GM23248 (cell line): ENCODE measurements around the gene OPRL1. TPM values are rescaled to one million over a fixed set of nuclear protein-coding genes. Genes with fewer than 3 reads are reported as not detected.

Experiments
- DNase-seq: peaks from one replicate; pipeline ENCODE4 v3.0.0-alpha.2; 2015
- H2AFZ ChIP-seq: fragments of 200-600 bp; sonication (generic); 2 replicates; pipeline ENCODE4 v1.6.1; 2016; ENCODE audit warnings: antibody characterized with exemption
- H3F3A ChIP-seq: fragments of 200-600 bp; sonication (generic); 2 replicates; pipeline ENCODE4 v1.6.1; 2016; ENCODE audit warnings: mild to moderate bottlenecking, antibody characterized with exemption, mixed run types; ENCODE audit not compliant: insufficient read depth
- H3K27ac ChIP-seq: fragments of 200-600 bp; sonication (generic); 2 replicates; pipeline ENCODE4 v1.5.1; 2016; ENCODE audit warnings: mild to moderate bottlenecking
- H3K27me3 ChIP-seq: fragments of 200-600 bp; sonication (generic); replicated peaks from 2 replicates; pipeline ENCODE4 v1.6.1; 2016; ENCODE audit warnings: mild to moderate bottlenecking; ENCODE audit not compliant: insufficient read depth
- H3K36me3 ChIP-seq: fragments of 200-600 bp; sonication (generic); 2 replicates; pipeline ENCODE4 v1.6.1; 2016; ENCODE audit warnings: low read depth, mild to moderate bottlenecking
- H3K4me1 ChIP-seq: fragments of 200-600 bp; sonication (generic); 2 replicates; pipeline ENCODE4 v1.6.1; 2016; ENCODE audit warnings: mild to moderate bottlenecking; ENCODE audit not compliant: insufficient read depth
- H3K4me2 ChIP-seq: fragments of 200-600 bp; sonication (generic); one replicate; pipeline ENCODE4 v1.6.1; 2016; ENCODE audit warnings: mild to moderate bottlenecking; ENCODE audit not compliant: unreplicated experiment
- H3K4me3 ChIP-seq: fragments of 200-600 bp; sonication (generic); 2 replicates; pipeline ENCODE4 v1.5.1; 2016; ENCODE audit warnings: mild to moderate bottlenecking
- H3K79me2 ChIP-seq: fragments of 200-600 bp; sonication (generic); 2 replicates; pipeline ENCODE4 v1.6.1; 2016; ENCODE audit warnings: mild to moderate bottlenecking; ENCODE audit not compliant: insufficient read depth
- H3K9ac ChIP-seq: fragments of 200-600 bp; sonication (generic); 2 replicates; pipeline ENCODE4 v1.6.1; 2016; ENCODE audit warnings: mild to moderate bottlenecking
- H3K9me2 ChIP-seq: fragments of 200-600 bp; sonication (generic); 2 replicates; pipeline ENCODE4 v1.6.1; 2016; ENCODE audit warnings: mixed run types, mild to moderate bottlenecking, moderate library complexity; ENCODE audit not compliant: insufficient read depth
- H3K9me3 ChIP-seq: fragments of 200-600 bp; sonication (generic); one replicate; pipeline ENCODE4 v1.6.1; 2017; ENCODE audit warnings: low read depth
- H4K20me1 ChIP-seq: fragments of 200-600 bp; sonication (generic); 2 replicates; pipeline ENCODE4 v1.6.0; 2016; ENCODE audit not compliant: insufficient read depth
- EZH2 ChIP-seq: fragments of 200-600 bp; sonication (generic); IDR thresholded peaks from 2 replicates; pipeline ENCODE4 v1.6.1; 2018; ENCODE audit warnings: antibody characterized with exemption, mild to moderate bottlenecking; ENCODE audit not compliant: insufficient read depth, poor library complexity, severe bottlenecking
- EZH2phosphoT487 ChIP-seq: fragments of 200-600 bp; sonication (generic); IDR thresholded peaks from 2 replicates; pipeline ENCODE4 v1.6.1; 2018; ENCODE audit warnings: antibody characterized with exemption, moderate library complexity, mild to moderate bottlenecking, low read depth; ENCODE audit not compliant: insufficient read depth
- WGBS, 2 experiments: methylation state at CpG; one replicate each; pipeline ENCODE4 v1.1.6; 2015 to 2017; ENCODE audit warnings: low lambda C conversion rate in 2 of 2, low coverage in 1 of 2; ENCODE audit errors: missing lambda C conversion rate in 2 of 2; 5-methylcytosine and 5-hydroxymethylcytosine counted together
- in situ Hi-C: fragments of 300-500 bp; cut with MboI; formaldehyde crosslinking; loops from 2 replicates; pipeline ENCODE4 v1.15.0; 2020
- polyA plus RNA-seq: library from polyadenylated mRNA; unstranded; fragments of >200 nt; fragmentation: Nextera tagmentation; extraction: Ambion mirVana; gene quantifications from 2 replicates; pipeline ENCODE4 v1.2.1, GENCODE V29; 2016
- total RNA-seq: library from RNA; depleted of rRNA; stranded (reverse); fragments of >200 nt; shearing (Covaris generic); gene quantifications from 2 replicates; pipeline ENCODE4 v1.2.3, GENCODE V29; 2014

Gene OPRL1
- total and polyA plus RNA-seq, 2 experiments from 2014 or later: 0.35 to 0.86 TPM

DNA sequence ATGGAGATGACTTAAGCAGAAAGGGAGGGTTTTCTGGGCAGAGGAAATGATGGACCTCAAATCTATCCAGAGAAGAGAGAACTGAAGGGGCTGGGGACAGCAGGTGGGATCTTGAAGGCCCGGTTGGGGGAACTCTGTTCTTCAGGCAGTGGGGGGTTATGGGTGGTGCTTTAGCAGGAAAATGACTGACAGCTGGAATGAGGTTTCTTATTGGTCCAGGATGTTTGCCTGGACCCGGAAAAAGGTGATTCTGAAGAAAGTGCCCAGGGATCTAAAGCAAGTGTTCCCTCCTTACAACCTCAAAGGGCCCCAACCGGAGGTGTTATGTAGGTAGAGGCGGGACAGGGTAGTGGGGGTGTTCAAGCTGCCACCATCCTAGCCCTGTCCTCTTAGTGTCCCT lies 15.6 kb downstream of the OPRL1 start:
- Histone ChIP-seq H3K36me3 (no peaks in the 10 kb centered on the region), H4K20me1 (no peaks in the 10 kb centered on the region), H3K9me2 (no peaks in the 10 kb centered on the region), H3K9ac (no peak overlapping the region), H3K9me3 (no peaks in the 10 kb centered on the region), H3F3A (no peaks in the 10 kb centered on the region), H2AFZ (no peak overlapping the region), H3K27me3 (peaks cover 4% of the 10 kb centered on the region; the same call in 1 of the 2 replicates), H3K27ac (no peak overlapping the region), H3K4me2 (no peak overlapping the region), H3K79me2 (no peaks in the 10 kb centered on the region), H3K4me1 (no peaks in the 10 kb centered on the region), H3K4me3 (no peak overlapping the region)
- DNase-seq: no peak
- WGBS, 2 experiments: 50 to 55% methylated on average over 4 of the region's 4 CpGs
- no peak for TF ChIP-seq EZH2
- no peak for TF ChIP-seq EZH2phosphoT487
- in situ Hi-C loops: no loop called here

DNA sequence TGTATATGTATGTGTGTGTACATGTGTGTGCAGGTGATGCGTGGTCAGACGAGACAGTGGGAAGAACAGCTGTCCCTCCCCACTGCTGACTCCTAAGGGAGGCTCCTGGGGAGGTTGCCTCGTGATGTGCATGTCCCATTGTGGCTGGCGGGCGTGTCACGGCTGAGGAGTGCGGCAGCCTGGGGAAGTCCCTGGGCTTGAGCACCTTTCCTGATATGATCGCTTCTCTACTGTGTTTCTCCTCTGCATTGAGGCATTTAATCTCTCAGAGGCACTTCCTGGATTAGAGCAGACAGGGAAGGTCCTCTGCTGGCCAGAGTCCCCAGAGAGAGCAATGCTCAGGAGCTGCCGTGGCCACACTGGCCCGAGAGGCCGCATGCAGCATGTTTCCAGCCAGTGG lies 16.0 kb downstream of the OPRL1 start:
- Histone ChIP-seq H3K4me3 (no peak overlapping the region), H3K9me2 (no peaks in the 10 kb centered on the region), H3K79me2 (no peaks in the 10 kb centered on the region), H3K27me3 (peaks cover 9% of the 10 kb centered on the region), H2AFZ (no peak overlapping the region), H4K20me1 (no peaks in the 10 kb centered on the region), H3K4me2 (no peak overlapping the region), H3K4me1 (no peaks in the 10 kb centered on the region), H3K27ac (no peak overlapping the region), H3K9me3 (no peaks in the 10 kb centered on the region), H3K36me3 (no peaks in the 10 kb centered on the region), H3K9ac (no peak overlapping the region), H3F3A (no peaks in the 10 kb centered on the region)
- TF ChIP-seq EZH2: no peak
- TF ChIP-seq EZH2phosphoT487: no peak
- in situ Hi-C loops: no loop called here
- WGBS, 2 experiments: 82 to 84% methylated on average over 11 of the region's 11 CpGs
- no peak for DNase-seq

DNA sequence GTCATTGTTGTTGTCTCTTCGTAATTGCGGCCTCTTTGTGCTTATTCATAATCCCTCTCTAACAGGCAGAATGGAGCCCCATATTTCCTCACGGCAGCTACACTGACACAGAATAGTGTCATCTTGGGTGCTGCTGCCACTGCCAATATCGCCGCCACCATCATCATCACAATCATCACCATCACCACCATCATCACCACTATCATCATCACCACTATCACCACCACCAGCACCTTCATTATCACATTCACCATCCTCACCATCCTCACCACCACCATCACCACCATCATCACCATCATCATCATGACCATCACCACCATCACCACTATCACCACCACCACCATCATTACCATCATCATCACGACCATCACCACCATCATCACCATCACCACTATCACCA lies 16.7 kb downstream of the OPRL1 start:
- H3K4me2 ChIP-seq: no peak overlapping the region
- no peaks in the 10 kb centered on the region for H4K20me1 ChIP-seq
- H3K27me3 ChIP-seq: peaks cover 15% of the 10 kb centered on the region
- H3K27ac ChIP-seq: no peak overlapping the region
- H3K9ac ChIP-seq: no peak overlapping the region
- no peaks in the 10 kb centered on the region for H3F3A ChIP-seq
- no peak overlapping the region for H3K4me3 ChIP-seq
- no peaks in the 10 kb centered on the region for H3K36me3 ChIP-seq
- no peaks in the 10 kb centered on the region for H3K9me3 ChIP-seq
- no peak for DNase-seq
- 67 to 75% methylated on average over 5 to 6 of the region's 6 CpGs for WGBS, 2 experiments
- H3K79me2 ChIP-seq: no peaks in the 10 kb centered on the region
- TF ChIP-seq EZH2phosphoT487: no peak
- no peak for TF ChIP-seq EZH2
- H2AFZ ChIP-seq: no peak overlapping the region
- no peaks in the 10 kb centered on the region for H3K9me2 ChIP-seq
- H3K4me1 ChIP-seq: no peaks in the 10 kb centered on the region
- in situ Hi-C loops: no loop called here

DNA sequence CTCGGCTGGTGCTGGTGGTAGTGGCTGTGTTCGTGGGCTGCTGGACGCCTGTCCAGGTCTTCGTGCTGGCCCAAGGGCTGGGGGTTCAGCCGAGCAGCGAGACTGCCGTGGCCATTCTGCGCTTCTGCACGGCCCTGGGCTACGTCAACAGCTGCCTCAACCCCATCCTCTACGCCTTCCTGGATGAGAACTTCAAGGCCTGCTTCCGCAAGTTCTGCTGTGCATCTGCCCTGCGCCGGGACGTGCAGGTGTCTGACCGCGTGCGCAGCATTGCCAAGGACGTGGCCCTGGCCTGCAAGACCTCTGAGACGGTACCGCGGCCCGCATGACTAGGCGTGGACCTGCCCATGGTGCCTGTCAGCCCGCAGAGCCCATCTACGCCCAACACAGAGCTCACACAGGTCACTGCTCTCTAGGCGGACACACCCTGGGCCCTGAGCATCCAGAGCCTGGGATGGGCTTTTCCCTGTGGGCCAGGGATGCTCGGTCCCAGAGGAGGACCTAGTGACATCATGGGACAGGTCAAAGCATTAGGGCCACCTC lies 18.7 kb downstream of the OPRL1 start:
- Histone ChIP-seq H3K9me2 (no peaks in the 10 kb centered on the region), H3K27me3 (peaks cover 33% of the 10 kb centered on the region), H3K36me3 (no peaks in the 10 kb centered on the region), H3F3A (no peaks in the 10 kb centered on the region), H3K4me1 (no peaks in the 10 kb centered on the region), H3K4me2 (no peak overlapping the region), H3K9ac (no peak overlapping the region), H2AFZ (no peak overlapping the region), H3K79me2 (no peaks in the 10 kb centered on the region), H4K20me1 (no peaks in the 10 kb centered on the region), H3K4me3 (no peak overlapping the region), H3K9me3 (no peaks in the 10 kb centered on the region), H3K27ac (no peak overlapping the region)
- in situ Hi-C loops: no loop called here
- TF ChIP-seq EZH2 (no peak), EZH2phosphoT487 (no peak)
- 86 to 91% methylated on average over 28 of the region's 28 CpGs for WGBS, 2 experiments
- DNase-seq: no peak
